ENCODE results near the gene SAMM50. TPM values are rescaled to one million over a fixed set of nuclear protein-coding genes. Genes with fewer than 3 reads are reported as not detected.
A peak's percentile ranks its signal among the peaks of the same experiment; 100 is the strongest.

Gene SAMM50
- total RNA-seq, 1 donor from 2014 or later: 57.5 TPM

DNA sequence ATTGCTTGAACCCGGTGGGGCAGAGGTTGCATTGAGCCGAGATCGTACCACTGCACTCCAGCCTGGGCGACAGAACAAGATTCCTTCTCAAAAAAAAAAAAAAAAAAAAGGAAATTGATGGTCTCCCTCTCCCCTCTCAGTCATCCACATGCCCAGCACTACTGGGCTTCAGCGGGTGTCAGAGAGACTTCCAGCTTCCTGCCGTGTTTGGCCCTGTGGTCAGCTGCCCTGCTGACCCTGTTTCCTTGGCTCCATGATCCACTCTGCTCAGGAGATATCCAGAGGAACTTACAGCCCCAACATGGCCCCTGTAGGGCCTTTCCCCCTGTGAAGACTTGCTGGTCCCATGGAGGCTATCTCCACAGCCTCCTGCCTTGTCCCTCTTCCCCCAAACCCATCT, 37.7 kb upstream of the SAMM50 start:
- Mint-ChIP-seq H3K4me3 (no peak overlapping the region), H3K9me3 (no peaks in the 10 kb centered on the region)
- TF ChIP-seq, protein P1, sequence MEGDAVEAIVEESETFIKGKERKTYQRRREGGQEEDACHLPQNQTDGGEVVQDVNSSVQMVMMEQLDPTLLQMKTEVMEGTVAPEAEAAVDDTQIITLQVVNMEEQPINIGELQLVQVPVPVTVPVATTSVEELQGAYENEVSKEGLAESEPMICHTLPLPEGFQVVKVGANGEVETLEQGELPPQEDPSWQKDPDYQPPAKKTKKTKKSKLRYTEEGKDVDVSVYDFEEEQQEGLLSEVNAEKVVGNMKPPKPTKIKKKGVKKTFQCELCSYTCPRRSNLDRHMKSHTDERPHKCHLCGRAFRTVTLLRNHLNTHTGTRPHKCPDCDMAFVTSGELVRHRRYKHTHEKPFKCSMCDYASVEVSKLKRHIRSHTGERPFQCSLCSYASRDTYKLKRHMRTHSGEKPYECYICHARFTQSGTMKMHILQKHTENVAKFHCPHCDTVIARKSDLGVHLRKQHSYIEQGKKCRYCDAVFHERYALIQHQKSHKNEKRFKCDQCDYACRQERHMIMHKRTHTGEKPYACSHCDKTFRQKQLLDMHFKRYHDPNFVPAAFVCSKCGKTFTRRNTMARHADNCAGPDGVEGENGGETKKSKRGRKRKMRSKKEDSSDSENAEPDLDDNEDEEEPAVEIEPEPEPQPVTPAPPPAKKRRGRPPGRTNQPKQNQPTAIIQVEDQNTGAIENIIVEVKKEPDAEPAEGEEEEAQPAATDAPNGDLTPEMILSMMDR (conservative IDR thresholded peaks at IDR 0.05): no peak

DNA sequence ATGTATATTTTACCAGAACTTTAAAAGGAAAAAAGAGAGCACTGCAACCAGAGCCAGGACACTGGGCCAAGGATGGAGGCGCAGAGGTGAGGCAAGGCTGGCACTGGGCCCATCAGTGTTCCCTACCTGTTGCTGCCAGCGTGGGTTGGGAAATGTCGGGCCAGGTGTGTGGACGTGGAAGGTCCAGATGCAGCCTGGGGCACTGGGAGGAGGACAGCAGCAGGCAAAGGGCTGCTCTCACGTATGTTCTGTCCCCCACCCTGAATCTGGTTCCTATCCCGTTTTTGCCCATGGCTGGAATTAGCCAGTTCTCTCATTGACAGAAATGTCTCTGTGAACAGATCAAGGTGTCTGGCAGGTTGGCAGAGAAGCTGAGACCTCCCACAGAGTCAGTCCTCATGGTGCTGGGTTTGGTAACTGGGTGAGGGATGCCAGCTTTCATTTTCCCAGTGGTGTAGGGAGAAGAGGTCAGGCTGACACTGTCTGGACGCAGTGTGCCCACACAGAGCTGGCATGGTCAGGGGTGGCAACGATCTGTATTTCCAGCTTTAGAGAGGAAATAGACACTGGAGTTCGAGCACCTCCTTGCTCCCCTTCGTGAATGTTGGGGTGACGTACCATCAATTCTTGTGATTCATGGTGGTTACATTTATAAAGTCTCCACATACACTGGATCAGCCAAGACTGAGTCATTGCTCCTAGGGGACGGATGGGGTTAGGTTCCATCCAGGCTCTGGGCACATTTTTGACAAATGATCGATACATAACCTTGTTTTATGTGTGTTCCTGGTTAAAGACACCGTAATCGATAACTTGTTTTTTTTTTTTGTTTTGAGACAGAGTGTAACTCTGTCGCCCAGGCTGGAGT, 35.9 kb upstream of the SAMM50 start:
- no peak overlapping the region for H3K27ac Mint-ChIP-seq
- no peak for DNase-seq (ENCODE audit: extremely low spot score, unreplicated experiment)
- peaks cover 5% of the 10 kb centered on the region for H3K4me1 Mint-ChIP-seq (ENCODE audit: unreplicated experiment)
- no peaks in the 10 kb centered on the region for H3K9me3 Mint-ChIP-seq
- TF ChIP-seq, protein P1 (conservative IDR thresholded peaks at IDR 0.05): no peak
- no peaks in the 10 kb centered on the region for H3K36me3 Mint-ChIP-seq
- H3K27me3 Mint-ChIP-seq: peaks cover 7% of the 10 kb centered on the region
- H3K4me3 Mint-ChIP-seq: no peak overlapping the region

More for the DNA sequence above, 37.7 kb upstream of the SAMM50 start:
- Mint-ChIP-seq H3K36me3 (no peaks in the 10 kb centered on the region), H3K4me1 (ENCODE audit: unreplicated experiment) (no peaks in the 10 kb centered on the region), H3K27me3 (peaks cover 8% of the 10 kb centered on the region), H3K27ac (no peak overlapping the region)
- DNase-seq (ENCODE audit: extremely low spot score, unreplicated experiment): no peak

DNA sequence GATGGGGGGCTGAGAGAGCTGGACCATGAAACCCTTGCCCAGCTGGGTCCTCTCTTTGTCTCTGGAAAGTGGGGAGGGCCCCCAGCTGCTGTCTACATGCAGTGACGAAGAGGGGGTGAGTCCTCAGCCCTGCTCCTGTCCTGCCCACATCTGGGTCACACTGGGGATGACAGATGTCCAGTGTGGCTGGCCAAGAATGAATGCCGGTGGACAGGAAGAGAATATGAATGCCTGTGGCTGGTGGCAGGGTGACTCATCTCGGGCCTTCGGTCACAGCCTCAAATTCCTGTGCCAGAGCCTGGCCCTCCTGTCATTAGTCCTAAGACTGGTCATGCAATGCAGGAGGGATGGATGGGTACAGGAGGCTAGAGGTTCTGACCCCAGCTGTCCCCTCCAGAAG, 33.9 kb upstream of the SAMM50 start:
- Mint-ChIP-seq H3K27me3 (peaks cover 7% of the 10 kb centered on the region), H3K4me1 (ENCODE audit: unreplicated experiment) (peaks cover 14% of the 10 kb centered on the region), H3K4me3 (no peak overlapping the region), H3K9me3 (no peaks in the 10 kb centered on the region), H3K27ac (no peak overlapping the region), H3K36me3 (no peaks in the 10 kb centered on the region)
- TF ChIP-seq, protein P1 (conservative IDR thresholded peaks at IDR 0.05): no peak
- DNase-seq (ENCODE audit: extremely low spot score, unreplicated experiment): no peak

DNA sequence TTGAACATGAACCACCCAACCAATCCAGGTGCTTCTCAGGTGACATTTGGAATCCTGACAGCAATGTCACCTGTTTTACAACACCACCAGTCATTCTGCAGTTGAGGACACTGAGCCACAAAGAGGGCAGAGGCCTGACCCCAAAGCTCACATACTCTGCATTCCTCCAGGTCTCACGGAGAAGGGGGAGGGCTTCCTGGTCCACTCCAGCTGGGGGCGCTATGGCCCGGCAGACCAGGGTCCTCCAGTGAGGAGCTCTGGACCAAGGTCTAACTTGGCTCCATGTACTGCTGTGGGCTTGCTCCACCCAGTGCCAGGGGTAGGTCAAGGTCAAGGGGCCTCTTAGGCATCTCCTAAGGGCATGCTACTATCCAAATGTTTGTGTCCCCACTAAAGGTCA, 33.1 kb upstream of the SAMM50 start:
- no peak for DNase-seq (ENCODE audit: extremely low spot score, unreplicated experiment)
- H3K4me3 Mint-ChIP-seq: no peak overlapping the region
- TF ChIP-seq, protein P1 (conservative IDR thresholded peaks at IDR 0.05): no peak
- peaks cover 7% of the 10 kb centered on the region for H3K27me3 Mint-ChIP-seq
- H3K27ac Mint-ChIP-seq: no peak overlapping the region
- no peaks in the 10 kb centered on the region for H3K36me3 Mint-ChIP-seq
- no peaks in the 10 kb centered on the region for H3K9me3 Mint-ChIP-seq
- peaks cover 14% of the 10 kb centered on the region for H3K4me1 Mint-ChIP-seq (ENCODE audit: unreplicated experiment)

DNA sequence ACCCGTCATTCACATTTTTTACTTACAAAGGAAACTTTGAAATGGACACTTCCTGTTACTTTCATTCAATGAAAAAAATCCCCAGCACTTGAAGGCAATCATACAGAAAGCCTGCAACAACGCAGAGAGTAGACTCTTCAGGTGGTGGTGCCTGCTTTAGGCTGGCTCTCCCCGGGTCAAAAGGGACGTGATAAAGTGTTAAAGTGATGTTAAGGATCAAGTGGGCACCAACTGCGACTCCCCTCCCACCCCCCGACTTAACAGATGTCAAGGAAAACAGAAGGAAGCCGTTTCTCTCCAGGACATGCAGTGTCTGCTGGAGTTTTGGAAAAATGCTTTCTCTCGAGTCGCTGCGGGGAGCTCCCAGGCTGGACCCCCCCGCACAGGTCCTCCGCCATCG, 32.1 kb upstream of the SAMM50 start:
- Mint-ChIP-seq H3K4me3 (peak overlapping the region; percentile 92), H3K4me1 (ENCODE audit: unreplicated experiment) (peaks cover 14% of the 10 kb centered on the region), H3K27ac (peak overlapping the region; percentile 82), H3K27me3 (peaks cover 7% of the 10 kb centered on the region), H3K36me3 (no peaks in the 10 kb centered on the region), H3K9me3 (no peaks in the 10 kb centered on the region)
- TF ChIP-seq, protein P1 (conservative IDR thresholded peaks at IDR 0.05): no peak
- no peak for DNase-seq (ENCODE audit: extremely low spot score, unreplicated experiment)
